Pancreas (tissue), 10 donors: ENCODE measurements around the gene ASTN2. TPM values are rescaled to one million over a fixed set of nuclear protein-coding genes. Genes with fewer than 3 reads are reported as not detected.

ENCODE experiments used
- ATAC-seq, 4 donors: fragments of 200-7000 bp; cut with Tn5 transposase; one replicate each; pipeline versions ENCODE4 v1.8.0 to v1.9.1; 2020; ENCODE audit warnings: mild to moderate bottlenecking in 4 of 4, moderate library complexity in 4 of 4
- DNase-seq, 6 donors: peaks; one replicate each; pipeline ENCODE4 v3.0.0-alpha.2; 2020
- FAIRE-seq: peaks from 2 replicates; lab custom pipeline; 2012; peaks lifted over from hg19 to GRCh38; lab: Jason Lieb, UNC
- H3K27ac ChIP-seq, 4 donors: fragments of 200-600 bp; sonication (generic); 1 replicate in 3 of 4; 2 replicates in 1 of 4; pipeline versions ENCODE4 v1.5.0 to v1.8.0; 2020
- H3K27me3 ChIP-seq, 4 donors: fragments of 200-600 bp; one replicate each; pipeline ENCODE4 v1.8.0; 2021
- H3K36me3 ChIP-seq, 3 donors: fragments of 200-600 bp; sonication (generic) in 1 of 3; one replicate each; pipeline versions ENCODE4 v1.5.0 to v1.8.0; 2020 to 2021
- H3K4me1 ChIP-seq, 3 donors: fragments of 200-600 bp; one replicate each; pipeline ENCODE4 v1.8.0; 2021
- H3K4me3 ChIP-seq, 4 donors: fragments of 200-600 bp; sonication (generic) in 2 of 4; one replicate each; pipeline versions ENCODE4 v1.5.0 to v1.8.0; 2020 to 2021
- H3K9me3 ChIP-seq, 4 donors: fragments of 200-600 bp; one replicate each; pipeline ENCODE4 v1.8.0; 2021
- WGBS, 2 donors: extraction: QIAGEN DNeasy Blood & Tissue Kit; methylation state at CpG; one replicate each; pipeline ENCODE4 v1.1.7; 2013; 5-methylcytosine and 5-hydroxymethylcytosine counted together
- intact Hi-C, 3 donors: fragments of 100-400 bp; cut with DNase I; formaldehyde crosslinking; loops; one replicate each; pipeline versions ENCODE4 v1.11.1 to v1.14.2; 2022
- polyA plus RNA-seq, 2 donors: library from polyadenylated mRNA; stranded (reverse); fragments of 200-250 nt; gene quantifications; one replicate each; pipeline ENCODE4 v1.2.3, GENCODE V29; 2013
- total RNA-seq, 6 donors: library from RNA; stranded (reverse); fragmentation: NEBNext Ultra II Directional in 4 of 6; extraction: Animal tissue kit (Norgen Biotek cat#: 25700) in 4 of 6; gene quantifications; one replicate each; pipeline versions ENCODE4 v1.2.1 to v1.2.4, GENCODE V29; 2021 to 2023
- TF ChIP-seq, protein P1 (sequence below), 4 donors: fragments of 200-600 bp; sonication (generic) in 3 of 4; IDR thresholded peaks; one replicate each; pipeline versions ENCODE4 v1.5.0 to v1.8.0; 2021; ENCODE audit warnings: antibody characterized with exemption in 4 of 4
- donor health status: healthy with polysubstance abuse.
- donor health status: DM: no; HTN: no; CAD: no; lungs with moderate emphysema.
- donor health status: DM: no; HTN: no; CAD: no.
- donor health status: control.
- donor health status: control.
- donor health status: Bipolar disorder and iron deficiency.
- donor health status: DM: yes; HTN: yes; CAD: no.
- donor health status: DM: no; HTN: no; CAD: no.
- donor health status: DM: no; HTN: no; CAD: no.
- donor health status: DM: yes; HTN: yes; CAD: no.

The ASTN2 gene
- total and polyA plus RNA-seq, 8 donors: 1.3 to 11.9 (median 6.7) TPM

DNA sequence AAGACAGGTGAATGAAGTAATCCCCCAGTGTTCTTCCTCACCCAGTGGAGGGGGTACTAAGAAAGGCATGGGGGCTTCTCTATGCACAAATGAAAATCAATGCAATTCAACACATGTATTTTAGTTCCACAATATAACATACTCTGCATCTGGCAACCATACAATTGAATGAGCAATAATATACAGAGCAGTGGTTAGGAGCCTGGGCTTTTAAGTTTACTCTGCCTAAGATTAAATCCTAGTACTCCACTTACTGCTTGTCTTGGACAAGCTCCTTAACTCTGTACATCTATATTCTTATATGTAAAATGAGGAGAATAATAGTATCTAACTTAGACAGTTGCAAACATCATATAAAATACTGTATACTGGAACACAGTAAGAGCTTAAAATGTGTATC is 923.2 kb downstream of the ASTN2 start:
- H3K36me3 ChIP-seq: no peaks in the 10 kb centered on the region
- peaks cover 0 to 13% (median 5%) of the 10 kb centered on the region in 3 donors for H3K4me1 ChIP-seq
- no peaks in the 10 kb centered on the region for H3K27me3 ChIP-seq
- H3K4me3 ChIP-seq: no peak overlapping the region
- FAIRE-seq (no peak), DNase-seq (no peak), ATAC-seq (peak in 1 of 4 donors; percentile 59)
- H3K9me3 ChIP-seq: no peaks in the 10 kb centered on the region
- TF ChIP-seq, protein P1, sequence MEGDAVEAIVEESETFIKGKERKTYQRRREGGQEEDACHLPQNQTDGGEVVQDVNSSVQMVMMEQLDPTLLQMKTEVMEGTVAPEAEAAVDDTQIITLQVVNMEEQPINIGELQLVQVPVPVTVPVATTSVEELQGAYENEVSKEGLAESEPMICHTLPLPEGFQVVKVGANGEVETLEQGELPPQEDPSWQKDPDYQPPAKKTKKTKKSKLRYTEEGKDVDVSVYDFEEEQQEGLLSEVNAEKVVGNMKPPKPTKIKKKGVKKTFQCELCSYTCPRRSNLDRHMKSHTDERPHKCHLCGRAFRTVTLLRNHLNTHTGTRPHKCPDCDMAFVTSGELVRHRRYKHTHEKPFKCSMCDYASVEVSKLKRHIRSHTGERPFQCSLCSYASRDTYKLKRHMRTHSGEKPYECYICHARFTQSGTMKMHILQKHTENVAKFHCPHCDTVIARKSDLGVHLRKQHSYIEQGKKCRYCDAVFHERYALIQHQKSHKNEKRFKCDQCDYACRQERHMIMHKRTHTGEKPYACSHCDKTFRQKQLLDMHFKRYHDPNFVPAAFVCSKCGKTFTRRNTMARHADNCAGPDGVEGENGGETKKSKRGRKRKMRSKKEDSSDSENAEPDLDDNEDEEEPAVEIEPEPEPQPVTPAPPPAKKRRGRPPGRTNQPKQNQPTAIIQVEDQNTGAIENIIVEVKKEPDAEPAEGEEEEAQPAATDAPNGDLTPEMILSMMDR (IDR thresholded peaks at IDR 0.05): no peak
- H3K27ac ChIP-seq: no peak overlapping the region
- intact Hi-C loops: no loop called here

DNA sequence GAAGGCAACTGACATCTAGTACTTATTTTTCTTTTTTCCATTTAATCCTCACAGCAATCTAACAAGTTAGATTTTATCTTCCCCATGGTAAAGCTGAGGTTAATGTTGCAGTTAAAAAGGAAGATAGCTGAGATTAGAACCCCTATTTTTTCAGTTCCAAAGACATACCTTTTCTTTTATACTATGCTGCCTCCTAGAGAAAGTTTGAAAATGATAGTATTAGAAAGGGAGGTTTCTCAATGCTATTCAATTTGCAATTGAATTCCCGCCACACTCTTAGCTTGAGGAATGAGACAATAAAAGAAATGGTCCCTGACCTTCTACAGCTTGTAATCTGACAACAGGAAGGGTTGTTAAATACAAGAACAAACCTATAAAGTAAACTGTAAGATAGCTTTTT is 923.6 kb downstream of the ASTN2 start:
- no peak for FAIRE-seq
- ATAC-seq: peak in 3 of 4 donors; percentile 24 to 51 (median 29)
- H3K4me3 ChIP-seq: no peak overlapping the region
- H3K36me3 ChIP-seq: no peaks in the 10 kb centered on the region
- H3K27me3 ChIP-seq: no peaks in the 10 kb centered on the region
- no peaks in the 10 kb centered on the region for H3K9me3 ChIP-seq
- 71 to 80% methylated on average over 1 of the region's 1 CpG for WGBS, 2 donors
- no peak overlapping the region for H3K27ac ChIP-seq
- intact Hi-C loops: no loop called here
- peaks cover 0 to 13% (median 5%) of the 10 kb centered on the region in 3 donors for H3K4me1 ChIP-seq
- no peak for DNase-seq
- TF ChIP-seq, protein P1 (IDR thresholded peaks at IDR 0.05): no peak

DNA sequence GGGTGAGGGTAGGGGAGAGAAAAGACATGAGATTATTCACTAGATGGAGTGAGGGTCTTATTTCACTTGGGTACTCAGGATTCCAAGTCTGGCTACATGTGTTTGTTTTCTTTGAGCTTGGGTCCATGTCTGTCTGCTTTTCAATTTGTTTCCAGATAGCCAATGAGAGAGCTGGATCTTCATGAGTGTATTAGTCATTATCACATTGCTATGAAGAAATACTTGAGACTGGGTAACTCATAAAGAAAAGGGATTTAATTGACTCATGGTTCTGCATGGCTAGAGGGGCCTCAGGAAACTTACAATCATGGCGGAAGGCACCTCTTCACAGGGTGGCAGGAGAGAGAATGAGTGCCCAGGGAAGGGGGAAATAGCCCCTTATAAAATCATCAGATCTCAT is 924.5 kb downstream of the ASTN2 start:
- TF ChIP-seq, protein P1 (IDR thresholded peaks at IDR 0.05): no peak
- no peaks in the 10 kb centered on the region for H3K36me3 ChIP-seq
- H3K4me3 ChIP-seq: no peak overlapping the region
- intact Hi-C loops: no loop called here
- no peak for FAIRE-seq
- no peak for DNase-seq
- peak in 1 of 4 donors; percentile 42 for ATAC-seq
- H3K4me1 ChIP-seq: peaks cover 0 to 13% (median 5%) of the 10 kb centered on the region in 3 donors
- no peaks in the 10 kb centered on the region for H3K27me3 ChIP-seq
- 97 to 100% methylated on average over 1 of the region's 1 CpG for WGBS, 2 donors
- no peaks in the 10 kb centered on the region for H3K9me3 ChIP-seq
- H3K27ac ChIP-seq: no peak overlapping the region

DNA sequence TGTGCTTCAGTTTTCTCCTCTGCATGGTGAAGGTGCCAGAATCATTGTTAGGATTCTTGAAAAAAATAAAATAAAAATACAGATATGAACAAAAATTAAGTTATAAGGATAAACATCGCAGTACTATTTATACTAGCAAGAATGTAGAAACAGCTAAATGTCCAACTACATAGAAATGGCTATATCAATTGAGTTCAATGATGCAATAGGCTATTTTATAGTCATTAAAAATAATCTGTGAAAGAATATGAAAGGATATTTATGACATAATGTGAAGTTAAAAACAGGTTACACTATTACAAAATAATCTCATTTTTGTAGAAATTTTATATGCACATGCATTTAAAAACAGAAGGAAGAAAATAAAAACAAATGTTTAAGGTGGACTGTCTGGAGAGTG is 926.5 kb downstream of the ASTN2 start:
- intact Hi-C loops: no loop called here
- Histone ChIP-seq H3K4me3 (no peak overlapping the region), H3K9me3 (no peaks in the 10 kb centered on the region), H3K27me3 (no peaks in the 10 kb centered on the region), H3K27ac (no peak overlapping the region), H3K4me1 (peaks cover 0 to 10% (median 5%) of the 10 kb centered on the region in 3 donors), H3K36me3 (no peaks in the 10 kb centered on the region)
- WGBS, 2 donors: 93 to 99% methylated on average over 1 of the region's 1 CpG
- TF ChIP-seq, protein P1 (IDR thresholded peaks at IDR 0.05): no peak
- no peak for ATAC-seq
- FAIRE-seq: no peak
- DNase-seq: no peak

DNA sequence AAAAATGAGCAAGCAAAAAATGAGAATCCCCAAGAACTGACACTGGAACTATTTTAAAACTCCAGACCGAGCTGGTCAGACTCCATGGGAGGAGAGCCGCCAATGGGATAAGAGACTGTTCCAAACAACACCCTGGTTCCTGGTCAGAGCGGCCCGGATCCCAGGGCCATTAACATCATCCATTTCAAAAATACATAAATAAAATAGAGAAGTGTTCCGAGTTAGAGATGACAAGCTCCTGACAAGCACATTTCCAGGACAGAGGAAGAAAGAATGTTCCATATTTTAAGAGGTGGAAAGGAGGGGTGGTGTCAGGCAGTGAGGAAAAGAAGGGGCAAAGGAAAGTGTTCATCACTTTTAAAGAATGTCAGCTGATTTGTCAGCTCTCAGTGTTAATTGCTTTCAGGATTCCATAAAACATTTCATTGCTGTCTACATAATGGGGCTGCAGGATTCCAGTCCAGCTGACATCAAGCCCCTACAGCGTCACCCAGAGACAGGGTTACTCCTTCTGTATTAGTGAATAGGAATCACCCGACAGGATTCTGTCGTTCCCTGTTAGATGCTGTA is 930.3 kb downstream of the ASTN2 start:
- DNase-seq (no peak), ATAC-seq (no peak), FAIRE-seq (no peak)
- H3K4me3 ChIP-seq: no peak overlapping the region
- TF ChIP-seq, protein P1 (IDR thresholded peaks at IDR 0.05): no peak
- H3K4me1 ChIP-seq: peaks cover 0 to 5% (median 0%) of the 10 kb centered on the region in 3 donors
- H3K9me3 ChIP-seq: no peaks in the 10 kb centered on the region
- 91 to 94% methylated on average over 8 of the region's 8 CpGs for WGBS, 2 donors
- H3K36me3 ChIP-seq: no peaks in the 10 kb centered on the region
- no peaks in the 10 kb centered on the region for H3K27me3 ChIP-seq
- no peak overlapping the region for H3K27ac ChIP-seq
- intact Hi-C loops: no loop called here
